ENCODE data around the gene TPCN2.

TPCN2 gene

GRCh38 chr11:69095300-69095699 is 46.6 kb downstream of the TPCN2 start:
- no peaks in the 10 kb centered on the region for H3K4me1 ChIP-seq (ENCODE audit: low read depth, poor library complexity, severe bottlenecking)
- H2AFZ ChIP-seq (ENCODE audit: low read depth) = no peak overlapping the region
- no peak overlapping the region for H3K4me2 ChIP-seq
- H4K20me1 ChIP-seq (ENCODE audit: insufficient read depth) = no peaks in the 10 kb centered on the region
- no peak overlapping the region for H3K4me3 ChIP-seq (IDR thresholded peaks at IDR 0.05; ENCODE audit: insufficient read depth, low read depth, low read length)
- TF ChIP-seq CTCF (conservative IDR thresholded peaks at IDR 0.05; ENCODE audit: low read depth, low read length) = no peak
- no peak overlapping the region for H3K9ac ChIP-seq
- H3K36me3 ChIP-seq (ENCODE audit: insufficient read depth) = no peaks in the 10 kb centered on the region
- H3K27ac ChIP-seq = no peak overlapping the region
- H3K79me2 ChIP-seq (ENCODE audit: insufficient read depth, low read depth) = no peaks in the 10 kb centered on the region
- H3K27me3 ChIP-seq (ENCODE audit: insufficient read depth, low read depth) = peaks cover 14% of the 10 kb centered on the region

- Histone ChIP-seq H4K20me1 (ENCODE audit: insufficient read depth) (no peaks in the 10 kb centered on the region), H3K27me3 (ENCODE audit: insufficient read depth, low read depth) (peaks cover 14% of the 10 kb centered on the region), H3K4me1 (ENCODE audit: low read depth, poor library complexity, severe bottlenecking) (no peaks in the 10 kb centered on the region)
Measured at GRCh38 chr11:69096473-69096872, 47.7 kb downstream of the TPCN2 start.

GRCh38 chr11:69097263-69097662 is 48.5 kb downstream of the TPCN2 start:
- Histone ChIP-seq H3K4me2 (no peak overlapping the region), H3K27me3 (ENCODE audit: insufficient read depth, low read depth) (peaks cover 14% of the 10 kb centered on the region), H3K9ac (no peak overlapping the region), H3K4me1 (ENCODE audit: low read depth, poor library complexity, severe bottlenecking) (no peaks in the 10 kb centered on the region), H3K79me2 (ENCODE audit: insufficient read depth, low read depth) (no peaks in the 10 kb centered on the region), H3K27ac (no peak overlapping the region), H2AFZ (ENCODE audit: low read depth) (no peak overlapping the region), H4K20me1 (ENCODE audit: insufficient read depth) (no peaks in the 10 kb centered on the region), H3K36me3 (ENCODE audit: insufficient read depth) (no peaks in the 10 kb centered on the region), H3K4me3 (IDR thresholded peaks at IDR 0.05; ENCODE audit: insufficient read depth, low read depth, low read length) (no peak overlapping the region)
- TF ChIP-seq CTCF (conservative IDR thresholded peaks at IDR 0.05; ENCODE audit: low read depth, low read length) = no peak

More at GRCh38 chr11:69096473-69096872, 47.7 kb downstream of the TPCN2 start:
- Histone ChIP-seq H3K9ac (no peak overlapping the region), H3K79me2 (ENCODE audit: insufficient read depth, low read depth) (no peaks in the 10 kb centered on the region), H3K36me3 (ENCODE audit: insufficient read depth) (no peaks in the 10 kb centered on the region), H3K27ac (no peak overlapping the region), H2AFZ (ENCODE audit: low read depth) (no peak overlapping the region), H3K4me3 (IDR thresholded peaks at IDR 0.05; ENCODE audit: insufficient read depth, low read depth, low read length) (no peak overlapping the region), H3K4me2 (no peak overlapping the region)
- TF ChIP-seq CTCF (conservative IDR thresholded peaks at IDR 0.05; ENCODE audit: low read depth, low read length) = no peak

- Histone ChIP-seq H4K20me1 (ENCODE audit: insufficient read depth) (no peaks in the 10 kb centered on the region), H3K27ac (no peak overlapping the region), H3K36me3 (ENCODE audit: insufficient read depth) (no peaks in the 10 kb centered on the region), H3K9ac (no peak overlapping the region), H2AFZ (ENCODE audit: low read depth) (no peak overlapping the region), H3K4me2 (no peak overlapping the region), H3K79me2 (ENCODE audit: insufficient read depth, low read depth) (no peaks in the 10 kb centered on the region), H3K27me3 (ENCODE audit: insufficient read depth, low read depth) (peaks cover 31% of the 10 kb centered on the region), H3K4me3 (IDR thresholded peaks at IDR 0.05; ENCODE audit: insufficient read depth, low read depth, low read length) (no peak overlapping the region), H3K4me1 (ENCODE audit: low read depth, poor library complexity, severe bottlenecking) (no peaks in the 10 kb centered on the region)
- no peak for TF ChIP-seq CTCF (conservative IDR thresholded peaks at IDR 0.05; ENCODE audit: low read depth, low read length)
Measured at GRCh38 chr11:69099180-69099579, 50.4 kb downstream of the TPCN2 start.

All from KMS-11 (cell line).